HG03521 (cell line): ENCODE measurements around the gene ZNF536.

Source experiments
- ATAC-seq: cut with Tn5 transposase; IDR thresholded peaks from one replicate; pipeline ENCODE4 v1.9.1; 2021; ENCODE audit warnings: mild to moderate bottlenecking, moderate library complexity; ENCODE audit not compliant: unreplicated experiment

The ZNF536 gene

DNA sequence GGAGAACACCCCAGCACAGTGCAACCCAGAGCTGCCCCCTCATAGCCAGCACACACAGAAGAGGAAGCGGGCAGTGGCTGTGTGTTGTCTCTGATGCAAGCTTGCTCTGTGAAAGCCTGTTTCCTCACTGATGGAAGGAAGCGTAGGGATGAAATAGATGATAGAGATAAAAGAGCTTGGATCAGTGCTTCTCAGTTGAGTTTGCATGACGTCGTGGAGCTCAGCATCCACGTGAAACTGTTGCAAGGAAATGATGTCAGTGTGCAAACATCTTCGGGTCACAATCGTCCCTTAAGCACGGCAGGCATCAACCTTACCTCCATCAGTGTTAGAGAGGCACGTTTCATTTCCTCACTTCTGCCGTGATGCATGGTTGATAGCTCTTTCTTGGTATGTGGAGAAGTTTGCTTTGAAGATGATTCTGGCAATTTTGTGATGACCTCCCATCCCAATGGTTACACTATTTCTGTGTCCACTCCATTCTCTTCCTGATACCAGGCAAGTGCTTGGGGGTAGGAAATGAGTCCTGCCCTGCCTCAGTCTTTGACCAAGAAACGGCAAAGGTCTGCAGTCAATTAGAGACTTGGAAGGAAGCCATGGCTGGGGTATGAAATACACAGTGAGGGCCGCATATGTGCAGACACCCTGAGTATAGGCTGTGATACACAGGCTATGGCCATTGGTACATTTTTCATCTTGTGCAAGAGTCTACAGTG lies 183.0 kb downstream of the ZNF536 start:
- no peak for ATAC-seq

DNA sequence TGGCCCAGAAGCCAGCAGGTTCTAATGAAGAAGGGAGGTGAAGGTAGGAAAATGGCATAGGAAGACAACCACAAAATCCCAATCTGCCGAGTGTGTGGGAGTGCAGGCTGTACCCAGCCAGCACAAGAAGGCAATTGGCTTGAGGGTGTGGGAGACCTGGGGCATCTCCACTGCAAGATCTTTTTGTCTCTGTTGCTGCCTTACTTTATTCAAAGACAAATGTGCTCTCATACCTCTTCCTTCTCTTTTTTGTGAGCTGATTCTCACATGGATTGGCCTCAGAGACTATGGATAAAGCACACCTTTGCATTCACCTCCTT lies 183.6 kb downstream of the ZNF536 start:
- no peak for ATAC-seq

DNA sequence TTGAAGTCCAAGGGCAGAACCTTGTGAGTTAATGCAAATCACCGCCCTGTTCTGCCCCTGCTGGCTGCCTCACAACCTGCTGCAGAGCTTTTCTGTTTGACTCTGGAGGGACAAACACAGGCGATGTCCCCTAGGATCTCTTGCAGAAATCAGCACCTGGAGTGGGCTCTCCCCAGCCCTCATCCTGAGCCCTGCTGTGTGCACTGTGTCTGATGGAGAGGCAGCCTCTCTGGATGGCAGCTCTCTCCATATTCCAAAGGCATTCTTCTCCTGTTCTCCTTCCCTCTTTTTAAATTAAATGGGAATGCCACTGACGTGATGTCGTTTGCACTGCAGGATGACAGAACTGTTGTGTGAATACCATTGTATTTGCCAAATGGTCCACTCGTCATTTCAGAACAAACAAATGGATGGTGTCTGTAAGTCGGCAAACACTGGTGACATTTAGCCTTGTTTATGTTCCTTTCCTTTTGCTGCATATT lies 184.1 kb downstream of the ZNF536 start:
- ATAC-seq, result no peak

DNA sequence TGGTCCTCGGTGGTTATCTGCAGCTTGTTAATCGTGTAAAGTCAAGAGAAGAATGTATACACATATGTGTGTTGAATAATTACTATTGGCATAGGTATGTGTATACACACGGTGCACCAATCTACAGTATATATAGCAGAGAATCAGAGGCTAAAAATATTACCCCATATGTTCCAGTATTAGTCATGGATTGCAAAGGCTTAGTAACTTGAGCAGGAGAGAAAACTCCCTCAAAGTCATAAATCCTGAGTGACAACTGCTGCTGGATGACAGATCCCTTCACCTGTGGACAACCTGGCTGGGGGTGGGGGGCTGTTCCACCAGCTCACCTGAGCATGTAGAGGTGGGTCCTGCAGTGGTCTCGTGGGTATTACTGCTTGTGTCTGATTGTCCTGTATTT lies 185.0 kb downstream of the ZNF536 start:
- no peak for ATAC-seq

DNA sequence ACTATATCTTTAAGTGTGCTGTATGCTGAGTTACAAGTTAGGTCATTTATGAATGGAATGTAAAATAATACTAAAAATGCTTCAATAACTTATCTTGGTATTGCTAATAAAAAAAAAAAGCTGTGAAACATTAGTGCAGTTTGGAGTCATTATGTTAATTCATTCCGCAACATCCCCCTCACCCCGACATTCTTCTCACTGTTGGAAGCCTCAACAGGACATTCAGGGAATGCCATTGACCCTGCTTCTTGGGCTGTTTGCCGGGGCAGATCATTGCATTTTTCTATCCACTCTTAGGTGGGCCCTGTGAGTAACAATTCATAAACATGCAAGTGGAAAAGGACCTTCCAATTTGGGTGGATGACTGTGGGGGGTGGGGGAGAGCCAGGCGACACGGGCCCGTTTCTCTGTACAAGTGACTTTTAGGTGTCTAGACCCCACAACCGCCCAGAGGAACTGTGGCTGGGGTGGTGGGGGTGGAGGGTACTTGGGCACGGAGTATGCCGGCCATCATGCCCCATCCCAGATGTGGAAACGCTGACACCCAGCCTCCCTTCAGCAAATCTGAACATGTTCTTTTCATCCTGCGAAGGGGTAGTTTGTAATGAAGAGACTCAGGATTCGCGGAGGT lies 185.9 kb downstream of the ZNF536 start:
- no peak for ATAC-seq

DNA sequence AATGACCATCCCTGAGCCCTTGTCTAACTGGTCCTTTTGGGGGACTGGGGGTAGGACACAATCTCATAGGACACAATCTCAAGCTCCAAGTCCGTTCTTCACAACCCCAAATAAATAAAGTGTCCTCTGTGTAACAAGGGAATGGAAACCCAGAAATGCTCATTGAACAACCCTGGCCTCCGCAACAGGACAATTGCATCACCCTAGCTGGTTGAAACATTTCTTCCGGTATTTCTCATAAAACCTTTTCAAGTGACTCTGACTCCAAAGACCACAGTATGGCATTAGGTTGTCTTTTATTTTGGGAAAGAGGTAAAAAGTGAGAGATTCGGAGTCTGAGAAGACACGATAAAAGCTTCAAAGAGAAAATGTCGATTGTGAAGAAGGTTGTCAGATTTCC lies 186.6 kb downstream of the ZNF536 start:
- ATAC-seq, result no peak

DNA sequence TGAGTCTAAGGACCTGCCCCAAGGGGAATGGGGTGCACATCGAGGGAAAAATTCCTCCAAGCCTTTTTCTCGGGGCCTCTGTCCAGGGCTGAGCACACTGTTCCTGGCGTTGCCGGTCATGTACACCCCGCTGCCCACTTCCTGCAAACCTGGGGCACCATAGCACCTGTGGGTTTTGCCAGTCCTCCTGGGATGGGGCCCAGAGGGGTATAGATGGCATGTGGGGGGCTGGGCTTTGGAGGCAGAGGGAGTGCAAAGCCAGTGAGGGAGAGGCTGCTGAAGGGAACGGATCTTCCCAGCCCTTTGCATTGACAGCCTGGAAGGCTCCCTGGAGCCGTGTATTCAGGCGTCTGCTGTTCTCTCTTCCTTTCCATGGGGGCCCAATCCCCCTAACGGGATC lies 187.3 kb downstream of the ZNF536 start:
- no peak for ATAC-seq

DNA sequence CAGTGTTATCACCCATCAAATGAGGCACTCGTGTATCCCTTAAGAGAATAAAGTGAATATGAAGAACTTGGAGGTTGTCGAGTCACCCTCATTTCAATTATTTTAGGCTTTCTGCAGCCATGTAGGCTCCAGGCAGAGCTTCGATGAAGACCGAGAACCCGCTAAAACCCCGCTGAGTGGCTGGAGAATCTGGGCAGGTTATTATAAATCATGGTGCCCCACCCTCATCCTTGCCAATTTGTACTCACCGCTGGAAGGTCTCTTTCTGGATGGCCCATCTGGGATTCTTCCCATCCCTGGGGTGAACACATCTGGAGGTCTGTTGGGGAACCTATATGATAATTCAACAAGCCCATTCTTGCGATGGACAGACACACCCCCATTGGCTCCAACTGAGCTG lies 190.8 kb downstream of the ZNF536 start:
- no peak for ATAC-seq

DNA sequence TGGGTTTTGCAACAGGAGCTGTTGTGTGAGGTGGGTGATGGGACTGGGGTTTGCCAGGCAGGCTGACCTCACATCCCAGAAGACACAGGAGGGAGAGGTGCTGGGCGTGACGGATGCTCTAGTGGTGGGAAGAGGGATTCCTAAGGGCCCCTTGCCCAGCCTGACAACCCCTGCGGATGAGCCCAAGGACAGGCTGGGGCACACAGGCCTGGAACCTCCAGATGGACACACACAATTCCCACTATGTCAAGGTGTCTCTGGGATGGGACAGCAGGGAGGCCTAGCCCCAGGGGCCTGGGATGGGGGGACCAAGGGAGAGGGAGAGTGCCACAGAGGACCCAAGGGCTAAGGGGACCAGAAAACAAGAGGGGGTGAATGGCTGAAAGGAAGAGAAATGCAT lies 191.5 kb downstream of the ZNF536 start:
- ATAC-seq, result no peak

DNA sequence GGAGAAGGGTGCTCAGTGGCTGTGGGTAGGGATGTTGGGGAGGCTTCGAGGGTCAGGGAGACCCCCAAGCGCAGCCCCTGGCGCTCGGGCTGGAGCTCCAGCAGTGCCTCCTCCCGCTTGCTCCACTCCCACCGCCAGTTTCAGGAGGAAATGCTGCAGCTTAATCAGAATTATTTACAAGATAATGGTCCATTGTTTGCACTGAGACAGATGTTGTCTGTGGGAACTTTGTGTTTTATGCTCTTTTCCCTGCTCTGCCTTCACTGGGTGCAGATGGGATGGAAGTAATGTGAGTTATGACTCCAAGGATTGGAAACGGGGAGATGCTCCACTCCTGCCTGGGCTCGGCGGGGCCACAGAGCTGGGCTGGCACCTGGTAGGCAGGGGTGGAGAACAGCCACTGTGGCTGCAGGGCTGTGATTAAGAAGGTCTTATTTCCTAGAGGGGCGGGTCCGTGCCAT lies 192.4 kb downstream of the ZNF536 start:
- no peak for ATAC-seq

DNA sequence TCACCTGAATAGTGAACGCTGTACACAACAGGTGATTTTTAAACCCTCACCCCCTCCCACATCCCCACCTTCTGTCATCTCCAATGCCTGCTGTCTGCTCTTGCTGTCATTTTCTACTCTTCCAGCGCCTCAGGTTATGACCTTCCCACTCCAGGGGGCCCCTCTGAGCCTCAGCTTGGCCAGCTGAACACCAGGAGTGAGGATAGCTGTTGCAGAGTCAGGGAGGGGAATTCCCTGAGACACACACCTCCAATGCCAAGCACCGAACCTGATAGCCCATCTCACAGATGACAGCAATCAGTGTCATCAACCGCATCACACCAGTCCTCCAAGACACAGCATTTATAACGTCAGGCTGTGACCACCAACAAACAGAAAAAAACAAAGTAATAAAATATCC lies 193.5 kb downstream of the ZNF536 start:
- ATAC-seq, result no peak

DNA sequence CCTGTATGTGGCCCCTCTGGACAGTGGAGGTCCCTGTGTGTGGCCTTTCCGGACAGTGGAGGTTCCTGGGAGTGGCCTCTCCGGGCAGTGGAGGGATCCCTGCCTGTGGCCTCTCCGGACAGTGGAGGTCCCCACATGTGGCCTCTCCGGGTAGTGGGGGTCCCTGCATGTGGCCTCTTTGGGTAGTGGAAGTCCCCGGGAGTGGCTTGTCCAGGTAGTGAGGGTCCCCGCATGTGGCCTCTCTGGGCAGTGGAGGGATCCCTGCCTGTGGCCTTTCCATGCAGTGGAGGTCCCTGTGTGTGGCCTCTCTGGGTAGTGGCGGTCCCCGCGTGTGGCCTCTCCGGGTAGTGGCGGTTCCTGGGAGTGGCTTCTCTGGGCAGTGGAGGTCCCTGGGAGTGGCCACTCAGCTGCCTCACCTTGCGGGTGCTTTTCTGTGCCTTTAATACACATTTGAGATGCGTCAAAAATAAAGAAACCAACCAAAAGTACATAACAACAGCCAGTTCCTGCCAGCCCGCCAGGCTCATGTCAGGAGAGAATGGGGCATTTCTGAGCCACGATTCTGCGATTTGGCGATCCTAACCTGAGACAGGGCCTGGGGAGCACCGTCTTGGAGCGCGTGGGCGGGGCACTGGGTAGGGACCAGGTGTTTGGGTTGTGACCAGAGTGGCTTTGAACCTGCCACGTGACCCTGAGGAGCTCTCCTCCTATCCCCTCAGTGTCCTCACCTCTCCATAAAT lies 194.7 kb downstream of the ZNF536 start:
- ATAC-seq, result no peak

DNA sequence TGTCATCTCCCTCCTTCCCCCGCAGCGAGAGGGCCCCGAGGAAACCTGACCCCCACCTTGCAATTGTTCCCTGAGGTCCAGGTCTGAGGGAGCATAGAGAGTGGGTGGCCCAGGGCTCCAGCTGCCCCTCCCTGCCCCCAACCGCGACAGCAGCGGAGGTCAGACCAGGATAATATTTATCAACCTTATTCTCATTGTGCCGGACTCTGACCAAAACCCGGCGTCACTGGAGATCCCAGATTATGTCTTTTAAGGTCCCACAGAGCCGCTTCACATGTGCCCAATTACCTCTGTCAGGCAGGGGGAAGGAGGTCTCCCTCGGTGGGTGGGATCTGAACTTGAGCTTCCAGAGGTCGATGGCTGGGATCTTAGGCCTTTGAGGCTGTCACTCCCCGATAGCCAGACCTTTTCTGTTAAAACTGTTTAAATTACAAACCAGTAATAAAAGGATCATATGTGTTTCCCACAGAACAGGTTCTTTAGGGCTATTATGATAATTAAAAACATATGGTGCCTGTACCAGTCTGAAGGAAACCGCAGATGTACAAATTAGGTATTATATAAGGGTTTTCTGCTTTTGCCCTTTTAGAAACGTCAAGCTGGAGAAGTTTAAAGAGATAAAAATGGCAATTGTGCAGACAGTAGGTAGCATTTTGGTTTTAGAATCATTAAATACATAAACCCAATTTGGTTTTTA lies 195.5 kb downstream of the ZNF536 start:
- ATAC-seq, result no peak

DNA sequence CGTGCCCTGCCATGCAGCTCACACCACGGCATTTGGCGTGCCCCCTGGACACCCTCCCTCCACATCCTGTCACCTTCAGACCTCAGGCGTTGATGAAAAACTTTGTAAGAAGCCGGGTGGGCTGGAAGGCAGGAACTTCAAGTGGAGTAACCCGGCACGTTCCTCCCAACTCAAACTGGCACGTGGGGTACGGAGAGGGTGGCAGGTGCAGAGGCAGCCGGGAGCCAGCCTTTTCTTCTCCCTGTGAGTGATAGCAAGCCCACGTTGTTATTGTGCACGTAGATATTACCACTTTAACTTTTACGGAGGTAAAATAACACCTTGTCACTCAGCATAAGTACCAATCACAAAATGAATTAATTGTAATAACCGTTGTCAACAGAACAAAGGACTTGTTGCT lies 198.0 kb downstream of the ZNF536 start:
- no peak for ATAC-seq

DNA sequence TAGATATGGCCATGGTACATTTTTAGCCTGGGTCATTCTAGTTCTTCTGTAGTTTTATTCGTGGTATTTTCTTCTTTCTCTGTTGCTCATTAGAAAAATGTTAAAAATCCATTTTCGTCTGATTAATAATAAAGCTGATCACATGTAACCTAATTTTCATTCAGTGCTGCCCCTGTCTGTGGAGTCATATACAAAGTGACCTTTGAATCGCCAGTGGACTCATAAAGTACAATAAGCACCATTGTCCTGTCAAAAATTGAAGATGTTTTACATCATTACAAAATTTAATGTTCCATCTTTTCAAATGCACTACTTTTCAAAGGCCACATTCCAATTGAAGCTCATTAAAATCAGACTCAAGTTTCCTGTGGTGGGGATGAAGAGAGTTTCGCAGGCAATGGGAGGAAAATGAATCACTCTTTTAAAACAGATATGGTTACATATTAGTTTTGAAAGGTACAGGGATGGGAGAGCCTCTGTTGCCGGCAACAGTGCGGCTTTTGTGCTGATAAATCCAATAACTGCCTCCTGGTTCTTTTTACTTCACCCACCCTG lies 205.4 kb downstream of the ZNF536 start:
- ATAC-seq, result no peak

DNA sequence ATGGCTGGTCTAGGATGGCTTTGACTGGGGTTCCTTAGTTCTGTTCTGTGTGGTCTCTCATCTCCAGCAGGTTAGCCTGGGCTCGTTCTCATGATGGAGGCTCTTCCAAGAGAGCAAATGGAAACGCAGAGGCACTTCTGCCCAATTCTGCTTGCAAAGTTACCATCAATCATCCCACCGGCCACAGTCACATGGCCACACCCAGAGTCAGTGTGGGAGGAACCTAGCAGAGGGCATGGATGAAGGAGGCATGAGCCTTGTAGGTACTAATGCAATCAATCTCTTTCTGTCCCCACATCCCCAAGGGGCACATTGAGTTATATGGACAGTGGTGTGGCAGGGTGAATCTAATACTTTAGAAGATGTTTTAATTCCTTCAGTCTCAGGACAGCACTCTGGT lies 207.2 kb downstream of the ZNF536 start:
- no peak for ATAC-seq

DNA sequence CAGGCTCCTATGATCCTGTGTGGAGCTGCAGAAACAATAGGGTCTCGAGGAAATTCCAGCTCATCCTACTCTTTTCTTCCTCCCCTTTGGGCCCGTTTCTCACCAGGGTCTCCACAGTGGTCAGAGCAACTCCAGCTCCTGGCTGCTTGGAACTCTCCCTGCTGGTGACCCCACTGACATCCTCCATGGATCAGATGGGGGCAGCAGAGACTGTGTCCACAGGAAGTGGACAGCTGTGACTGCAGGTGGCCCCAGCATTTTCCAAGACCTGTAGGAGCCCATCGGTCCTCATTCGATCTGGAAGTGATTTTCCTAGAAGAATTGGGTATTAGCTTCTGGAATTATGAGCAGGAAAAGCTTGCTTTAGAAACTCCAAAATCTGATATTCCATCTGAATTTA lies 208.5 kb downstream of the ZNF536 start:
- no peak for ATAC-seq

DNA sequence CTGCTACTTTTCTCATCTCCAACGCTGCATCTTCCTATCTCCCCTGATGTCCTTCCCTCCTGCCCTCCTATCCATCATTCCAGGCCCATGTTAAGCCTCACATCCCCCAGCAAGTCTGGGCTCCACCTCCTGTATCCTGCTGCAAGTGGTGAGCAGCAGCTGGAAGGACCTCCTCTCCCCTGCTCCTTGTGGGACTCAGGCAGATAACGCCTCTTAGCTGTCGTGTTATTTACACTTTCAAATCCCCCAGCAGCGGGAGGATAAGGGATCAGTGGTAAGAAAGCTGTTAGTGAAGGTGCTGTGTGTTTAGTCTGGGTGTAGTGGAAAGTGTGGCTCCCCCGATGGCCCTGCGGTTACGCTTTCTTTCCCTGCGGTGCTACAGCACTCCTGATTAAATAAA lies 211.9 kb downstream of the ZNF536 start:
- no peak for ATAC-seq

DNA sequence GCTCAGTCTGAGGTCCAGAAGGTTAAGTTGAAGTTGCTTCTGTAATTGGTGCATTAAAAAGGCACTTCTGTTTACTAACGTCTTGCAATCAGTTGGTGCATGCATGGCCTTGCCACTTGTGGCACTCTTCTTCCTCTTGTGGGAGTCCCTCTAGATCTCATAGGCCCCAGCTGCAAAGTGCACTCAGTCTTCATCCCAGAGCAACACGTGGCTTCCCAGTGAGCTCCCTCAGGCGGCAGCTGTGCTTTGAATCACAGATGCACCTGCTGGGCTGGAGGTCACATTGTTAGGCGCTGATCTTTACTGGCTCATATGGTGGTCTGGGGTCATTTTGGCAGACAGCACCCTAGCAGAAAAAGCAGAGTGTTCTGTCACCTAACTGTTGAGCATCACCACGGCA lies 215.7 kb downstream of the ZNF536 start:
- ATAC-seq, result no peak

DNA sequence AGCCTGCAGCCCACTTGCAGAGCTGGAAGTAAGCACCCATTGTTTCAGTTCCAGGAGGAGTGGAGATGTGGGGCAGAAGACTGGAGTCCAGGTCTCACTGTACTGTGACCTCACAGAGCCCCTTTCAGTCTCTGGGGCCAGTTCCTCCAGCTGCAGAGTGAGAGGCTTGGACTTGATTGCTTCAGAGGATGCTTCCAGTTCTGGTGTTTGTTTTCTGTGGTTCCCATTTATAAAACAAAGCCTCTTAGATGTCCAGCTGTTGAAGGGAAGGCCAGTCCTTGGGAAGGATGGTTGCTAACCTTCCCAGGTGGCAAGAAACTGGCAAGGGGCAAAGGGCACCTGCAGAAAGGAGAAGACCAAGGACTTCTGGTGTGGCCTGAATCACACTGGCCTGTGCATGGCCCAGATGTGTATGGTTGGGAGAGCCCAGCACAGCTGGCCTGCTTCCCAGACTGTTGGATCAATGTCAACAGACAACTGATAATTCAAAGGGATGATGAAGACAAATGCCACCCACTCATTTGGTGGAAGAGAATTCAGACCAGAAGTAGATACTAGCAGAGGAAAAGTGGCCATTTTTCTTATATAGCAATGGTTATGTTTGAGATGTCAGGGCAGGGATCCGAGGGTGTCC lies 218.5 kb downstream of the ZNF536 start:
- no peak for ATAC-seq

DNA sequence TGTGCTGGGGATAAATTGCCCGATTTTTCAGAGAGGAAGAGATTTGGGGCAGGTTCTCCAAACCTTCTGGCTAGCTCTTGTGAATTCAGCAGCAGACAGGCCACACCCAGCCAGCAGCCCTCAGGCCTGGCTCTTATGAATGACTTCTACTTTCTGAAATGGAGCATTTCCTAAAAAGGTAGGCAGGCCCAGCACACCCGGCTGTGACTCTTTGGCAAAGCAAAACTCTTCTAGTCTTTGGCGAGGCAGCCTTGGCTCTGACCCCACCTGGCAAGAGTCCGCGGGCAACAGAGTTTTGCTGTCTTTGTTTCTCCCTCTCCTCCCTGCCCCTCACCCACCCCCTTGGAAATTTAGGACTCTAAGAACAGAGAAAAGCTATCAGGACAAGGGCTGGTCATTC lies 221.2 kb downstream of the ZNF536 start:
- ATAC-seq, result no peak
